Mammary epithelial cell (primary cell): ENCODE measurements around the gene CHST9.

Source experiments
- EZH2 ChIP-seq: IDR thresholded peaks from 2 replicates; pipeline ENCODE4 v1.6.1; 2012; ENCODE audit warnings: low read length, inconsistent platforms, borderline replicate concordance
- TF ChIP-seq, protein P1 (sequence below), 2 donors: IDR thresholded peaks in 1 of 2; conservative IDR thresholded peaks in 1 of 2; 2 replicates each; pipeline ENCODE4 v1.5.1; 2011 to 2012; ENCODE audit warnings: inconsistent platforms in 2 of 2, low read length in 2 of 2, mild to moderate bottlenecking in 2 of 2, control low read depth in 1 of 2, low read depth in 1 of 2; ENCODE audit not compliant: insufficient read depth in 1 of 2; ENCODE audit errors: extremely low read depth in 1 of 2

DNA sequence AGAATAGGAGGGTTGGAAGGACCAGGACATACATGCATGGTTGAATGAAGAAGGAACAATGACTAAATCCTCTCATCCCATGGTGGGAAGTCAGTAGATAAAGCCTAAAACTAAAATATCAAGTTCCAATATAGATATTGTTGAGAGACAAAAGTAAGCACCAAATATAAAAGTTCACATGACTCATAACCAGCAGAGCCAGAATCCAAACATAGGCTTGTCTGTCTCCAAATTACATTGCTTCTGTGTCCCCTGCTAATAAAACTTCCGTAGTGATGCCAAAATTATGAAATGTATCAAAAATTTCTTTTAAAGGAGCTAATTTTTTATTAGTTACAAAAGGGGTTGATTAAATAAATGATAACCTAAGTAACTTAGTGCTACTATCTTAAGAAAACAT, 19.7 kb downstream of the CHST9 start:
- TF ChIP-seq EZH2 = no peak
- TF ChIP-seq, protein P1, sequence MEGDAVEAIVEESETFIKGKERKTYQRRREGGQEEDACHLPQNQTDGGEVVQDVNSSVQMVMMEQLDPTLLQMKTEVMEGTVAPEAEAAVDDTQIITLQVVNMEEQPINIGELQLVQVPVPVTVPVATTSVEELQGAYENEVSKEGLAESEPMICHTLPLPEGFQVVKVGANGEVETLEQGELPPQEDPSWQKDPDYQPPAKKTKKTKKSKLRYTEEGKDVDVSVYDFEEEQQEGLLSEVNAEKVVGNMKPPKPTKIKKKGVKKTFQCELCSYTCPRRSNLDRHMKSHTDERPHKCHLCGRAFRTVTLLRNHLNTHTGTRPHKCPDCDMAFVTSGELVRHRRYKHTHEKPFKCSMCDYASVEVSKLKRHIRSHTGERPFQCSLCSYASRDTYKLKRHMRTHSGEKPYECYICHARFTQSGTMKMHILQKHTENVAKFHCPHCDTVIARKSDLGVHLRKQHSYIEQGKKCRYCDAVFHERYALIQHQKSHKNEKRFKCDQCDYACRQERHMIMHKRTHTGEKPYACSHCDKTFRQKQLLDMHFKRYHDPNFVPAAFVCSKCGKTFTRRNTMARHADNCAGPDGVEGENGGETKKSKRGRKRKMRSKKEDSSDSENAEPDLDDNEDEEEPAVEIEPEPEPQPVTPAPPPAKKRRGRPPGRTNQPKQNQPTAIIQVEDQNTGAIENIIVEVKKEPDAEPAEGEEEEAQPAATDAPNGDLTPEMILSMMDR (conservative IDR thresholded peaks at IDR 0.05 in 1 of 2, IDR thresholded peaks at IDR 0.05 in 1 of 2; ENCODE audit: extremely low read depth in 1 of 2, insufficient read depth in 1 of 2, low read depth in 1 of 2, low read length in 2 of 2) = no peak
